Measurements from ENCODE around the gene MAN1A1.

MAN1A1 gene

GRCh38 chr6:119261944-119262284 lies 87.6 kb downstream of the MAN1A1 start:
- Histone ChIP-seq H3K9ac (ENCODE audit: low read length) (no peak overlapping the region), H2AFZ (ENCODE audit: low read length) (no peak overlapping the region), H3K4me1 (ENCODE audit: low read length) (no peaks in the 10 kb centered on the region), H3K9me3 (replicated peaks; ENCODE audit: insufficient read depth, low read length) (no peaks in the 10 kb centered on the region), H3K27me3 (replicated peaks; ENCODE audit: insufficient read depth, low read length) (no peaks in the 10 kb centered on the region), H3K4me2 (ENCODE audit: low read depth, low read length) (no peak overlapping the region), H3K4me3 (ENCODE audit: low read length) (no peak overlapping the region), H3F3A (ENCODE audit: insufficient read depth, low read length) (no peaks in the 10 kb centered on the region), H3K79me2 (ENCODE audit: low read length) (peaks cover 67% of the 10 kb centered on the region), H3K9me2 (replicated peaks; ENCODE audit: insufficient read depth, low read length) (no peaks in the 10 kb centered on the region), H4K20me1 (ENCODE audit: insufficient read depth, low read length) (no peaks in the 10 kb centered on the region), H3K36me3 (replicated peaks; ENCODE audit: insufficient read depth, low read length) (no peaks in the 10 kb centered on the region), H3K27ac (ENCODE audit: low read length) (no peak overlapping the region)
- DNase-seq: no peak
- TF ChIP-seq EZH2 (optimal IDR thresholded peaks at IDR 0.05; ENCODE audit: low read depth, low read length): no peak
- no peak for TF ChIP-seq EZH2phosphoT487 (IDR thresholded peaks at IDR 0.05; ENCODE audit: low read length)
- no peak for TF ChIP-seq CTCF (IDR thresholded peaks at IDR 0.05; ENCODE audit: low read length)

DNA sequence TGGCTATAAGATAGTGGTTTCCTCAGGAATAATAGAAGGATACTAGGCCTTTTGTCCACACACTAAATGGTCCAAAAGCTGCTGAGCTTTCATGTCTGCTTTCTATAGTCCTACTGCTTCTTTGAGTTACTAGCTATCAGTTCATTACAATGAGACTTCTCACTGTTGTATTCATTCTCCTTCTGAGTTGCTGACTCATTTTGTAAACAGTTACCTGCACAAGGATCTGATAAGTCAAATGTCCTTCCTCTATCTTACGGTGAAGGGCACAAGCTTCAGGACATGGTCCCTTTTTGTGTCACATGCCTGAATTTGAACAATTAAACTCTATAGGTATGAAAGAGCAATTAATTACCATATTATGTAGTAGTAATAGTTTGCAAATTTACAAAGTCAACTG lies 90.5 kb downstream of the MAN1A1 start:
- H3K4me2 ChIP-seq (ENCODE audit: low read depth, low read length): no peak overlapping the region
- H3K79me2 ChIP-seq (ENCODE audit: low read length): peaks cover 63% of the 10 kb centered on the region
- H3K27ac ChIP-seq (ENCODE audit: low read length): no peak overlapping the region

GRCh38 chr6:119257726-119258125 lies 91.8 kb downstream of the MAN1A1 start:
- no peak overlapping the region for H3K4me3 ChIP-seq (ENCODE audit: low read length)
- H3K9me3 ChIP-seq (replicated peaks; ENCODE audit: insufficient read depth, low read length): no peaks in the 10 kb centered on the region
- H3K36me3 ChIP-seq (replicated peaks; ENCODE audit: insufficient read depth, low read length): no peaks in the 10 kb centered on the region; the same call in 1 of the 2 replicates
- no peak overlapping the region for H3K27ac ChIP-seq (ENCODE audit: low read length)
- no peak for DNase-seq
- no peak overlapping the region for H3K9ac ChIP-seq (ENCODE audit: low read length)
- H3F3A ChIP-seq (ENCODE audit: insufficient read depth, low read length): no peaks in the 10 kb centered on the region
- H3K9me2 ChIP-seq (replicated peaks; ENCODE audit: insufficient read depth, low read length): no peaks in the 10 kb centered on the region
- no peak overlapping the region for H3K4me2 ChIP-seq (ENCODE audit: low read depth, low read length)
- no peaks in the 10 kb centered on the region for H3K4me1 ChIP-seq (ENCODE audit: low read length)
- H3K27me3 ChIP-seq (replicated peaks; ENCODE audit: insufficient read depth, low read length): no peaks in the 10 kb centered on the region
- no peak for TF ChIP-seq CTCF (IDR thresholded peaks at IDR 0.05; ENCODE audit: low read length)
- TF ChIP-seq EZH2 (optimal IDR thresholded peaks at IDR 0.05; ENCODE audit: low read depth, low read length): no peak
- TF ChIP-seq EZH2phosphoT487 (IDR thresholded peaks at IDR 0.05; ENCODE audit: low read length): no peak
- peaks cover 70% of the 10 kb centered on the region for H3K79me2 ChIP-seq (ENCODE audit: low read length)
- no peaks in the 10 kb centered on the region for H4K20me1 ChIP-seq (ENCODE audit: insufficient read depth, low read length)
- no peak overlapping the region for H2AFZ ChIP-seq (ENCODE audit: low read length)

More for the DNA sequence above, 90.5 kb downstream of the MAN1A1 start:
- Histone ChIP-seq H3K9me3 (replicated peaks; ENCODE audit: insufficient read depth, low read length) (no peaks in the 10 kb centered on the region), H3K9me2 (replicated peaks; ENCODE audit: insufficient read depth, low read length) (no peaks in the 10 kb centered on the region), H3K36me3 (replicated peaks; ENCODE audit: insufficient read depth, low read length) (no peaks in the 10 kb centered on the region; the same call in 1 of the 2 replicates), H3K9ac (ENCODE audit: low read length) (no peak overlapping the region), H3K4me1 (ENCODE audit: low read length) (no peaks in the 10 kb centered on the region), H3K27me3 (replicated peaks; ENCODE audit: insufficient read depth, low read length) (no peaks in the 10 kb centered on the region), H2AFZ (ENCODE audit: low read length) (no peak overlapping the region), H4K20me1 (ENCODE audit: insufficient read depth, low read length) (no peaks in the 10 kb centered on the region), H3F3A (ENCODE audit: insufficient read depth, low read length) (no peaks in the 10 kb centered on the region), H3K4me3 (ENCODE audit: low read length) (no peak overlapping the region)
- no peak for DNase-seq
- TF ChIP-seq CTCF (IDR thresholded peaks at IDR 0.05; ENCODE audit: low read length): no peak
- no peak for TF ChIP-seq EZH2 (optimal IDR thresholded peaks at IDR 0.05; ENCODE audit: low read depth, low read length)
- no peak for TF ChIP-seq EZH2phosphoT487 (IDR thresholded peaks at IDR 0.05; ENCODE audit: low read length)

All from MM.1S (cell line).